Muscle layer of colon (tissue), 2 donors: Measurements from ENCODE around the gene USP17L30.
"Not testable (repeated sequence)": the region's sequence is repeated elsewhere in the genome, so short reads cannot be mapped to it uniquely, and the experiment has no call there.

Source experiments
- H3K27ac ChIP-seq: one replicate; pipeline ENCODE4 v1.7.0; 2013; ENCODE audit warnings: low read depth, mild to moderate bottlenecking, low read length, moderate library complexity
- H3K27me3 ChIP-seq, 2 donors: one replicate each; pipeline ENCODE4 v1.7.0; 2013; ENCODE audit warnings: low read length in 2 of 2, mild to moderate bottlenecking in 2 of 2; ENCODE audit not compliant: insufficient read depth in 2 of 2, control insufficient read depth in 1 of 2
- H3K36me3 ChIP-seq: one replicate; pipeline ENCODE4 v1.7.0; 2013; ENCODE audit warnings: mild to moderate bottlenecking, low read length; ENCODE audit not compliant: insufficient read depth
- H3K4me1 ChIP-seq: one replicate; pipeline ENCODE4 v1.7.0; 2013; ENCODE audit warnings: mild to moderate bottlenecking, low read length; ENCODE audit not compliant: insufficient read depth
- H3K4me3 ChIP-seq, 2 donors: one replicate each; pipeline ENCODE4 v1.7.0; 2013; ENCODE audit warnings: low read length in 2 of 2, low read depth in 1 of 2, mild to moderate bottlenecking in 1 of 2, moderate library complexity in 1 of 2
- H3K9ac ChIP-seq: one replicate; pipeline ENCODE4 v1.7.0; 2013; ENCODE audit warnings: low read length
- H3K9me3 ChIP-seq: one replicate; pipeline ENCODE4 v1.7.0; 2013; ENCODE audit warnings: mild to moderate bottlenecking, low read length
- donor health status: abdominal sarcoma.
- donor health status: Adenocarcinoma of cecum.

The USP17L30 gene

GRCh38 chr4:9381012-9381534 lies 18.1 kb downstream of the USP17L30 start:
- H3K4me1 ChIP-seq, H3K9me3 ChIP-seq, H3K27me3 ChIP-seq, H3K36me3 ChIP-seq, H3K27ac ChIP-seq, H3K9ac ChIP-seq: not testable (repeated sequence)
- H3K4me3 ChIP-seq = peak overlapping the region; percentile 27 to 40

- no peaks in the 10 kb centered on the region for H3K36me3 ChIP-seq
- no peaks in the 10 kb centered on the region for H3K4me1 ChIP-seq
- H3K9ac ChIP-seq = no peak overlapping the region
- no peaks in the 10 kb centered on the region for H3K27me3 ChIP-seq
- H3K9me3 ChIP-seq = no peaks in the 10 kb centered on the region
- H3K4me3 ChIP-seq = no peak overlapping the region
- H3K27ac ChIP-seq = no peak overlapping the region
Measured at GRCh38 chr4:9384126-9384525, 21.2 kb downstream of the USP17L30 start.

- H3K4me3 ChIP-seq, H3K9me3 ChIP-seq, H3K27ac ChIP-seq, H3K27me3 ChIP-seq, H3K4me1 ChIP-seq, H3K9ac ChIP-seq, H3K36me3 ChIP-seq: not testable (repeated sequence)
Measured at GRCh38 chr4:9389001-9389400, 26.1 kb downstream of the USP17L30 start.

GRCh38 chr4:9405774-9406173 lies 42.8 kb downstream of the USP17L30 start:
- H3K36me3 ChIP-seq, H3K9me3 ChIP-seq, H3K27me3 ChIP-seq, H3K4me3 ChIP-seq, H3K4me1 ChIP-seq, H3K9ac ChIP-seq, H3K27ac ChIP-seq: not testable (repeated sequence)

GRCh38 chr4:9406491-9406890 lies 43.6 kb downstream of the USP17L30 start:
- H3K27me3 ChIP-seq, H3K9ac ChIP-seq, H3K4me1 ChIP-seq, H3K36me3 ChIP-seq, H3K27ac ChIP-seq, H3K9me3 ChIP-seq, H3K4me3 ChIP-seq: not testable (repeated sequence)

GRCh38 chr4:9409793-9410192 lies 46.9 kb downstream of the USP17L30 start:
- H3K27ac ChIP-seq = no peak overlapping the region
- H3K27me3 ChIP-seq = no peaks in the 10 kb centered on the region

More at GRCh38 chr4:9409793-9410192, 46.9 kb downstream of the USP17L30 start:
- Histone ChIP-seq H3K4me3 (no peak overlapping the region), H3K36me3 (no peaks in the 10 kb centered on the region), H3K9ac (no peak overlapping the region), H3K4me1 (no peaks in the 10 kb centered on the region), H3K9me3 (no peaks in the 10 kb centered on the region)
